Activated B cell treated with CpG ODN at 0.5 μM for 24 hours (primary cell): ENCODE results near the gene TMC3. TPM values are rescaled to one million over a fixed set of nuclear protein-coding genes. Genes with fewer than 3 reads are reported as not detected.
A peak's percentile ranks its signal among the peaks of the same experiment; 100 is the strongest.

Source experiments
- ATAC-seq: fragments of 200-7000 bp; cut with Tn5 transposase; one replicate; pipeline ENCODE4 v1.10.0; 2021; ENCODE audit warnings: low read depth, mild to moderate bottlenecking, moderate library complexity
- CTCF ChIA-PET: fragments of 350-600 bp; sonication (Branson Sonifier 250); formaldehyde crosslinking; loops from one replicate; lab custom pipeline; 2021; ENCODE audit warnings: antibody characterized with exemption; lab: Charles Lee
- POLR2A ChIA-PET: fragments of 350-600 bp; sonication (Branson Sonifier 250); formaldehyde crosslinking; loops from one replicate; lab custom pipeline; 2021; ENCODE audit warnings: antibody characterized with exemption; lab: Charles Lee
- DNase-seq: peaks from one replicate; pipeline ENCODE4 v3.0.0; 2022
- H3K27ac Mint-ChIP-seq: one replicate; pipeline ENCODE4 v1.8.0; 2020; ENCODE audit warnings: mixed read lengths
- H3K27me3 Mint-ChIP-seq: one replicate; pipeline ENCODE4 v1.8.0; 2021; ENCODE audit warnings: mixed read lengths
- H3K36me3 Mint-ChIP-seq: one replicate; pipeline ENCODE4 v1.8.0; 2021; ENCODE audit warnings: low read depth, mixed read lengths
- H3K4me1 Mint-ChIP-seq: one replicate; pipeline ENCODE4 v1.8.0; 2021; ENCODE audit warnings: mixed read lengths
- H3K4me3 Mint-ChIP-seq: one replicate; pipeline ENCODE4 v1.8.0; 2020; ENCODE audit warnings: mild to moderate bottlenecking, mixed read lengths
- H3K9me3 Mint-ChIP-seq: one replicate; pipeline ENCODE4 v1.8.0; 2020; ENCODE audit warnings: mixed read lengths
- intact Hi-C: fragments of 100-400 bp; cut with micrococcal nuclease; formaldehyde crosslinking; loops from one replicate; pipeline ENCODE4 v1.15.1; 2024
- total RNA-seq: library from RNA; stranded (reverse); gene quantifications from 2 replicates; pipeline ENCODE4 v1.2.3, GENCODE V29; 2022
- TF ChIP-seq, protein P1 (sequence below): fragments of 200-600 bp; IDR thresholded peaks from one replicate; pipeline ENCODE4 v1.8.0; 2022; ENCODE audit warnings: antibody characterized with exemption, mild to moderate bottlenecking

The TMC3 gene
- total RNA-seq, 1 donor from 2014 or later: not detected

GRCh38 chr15:81284256-81285031 lies 89.6 kb downstream of the TMC3 start:
- Mint-ChIP-seq H3K4me3 (peak overlapping the region; percentile 80), H3K27me3 (no peaks in the 10 kb centered on the region), H3K9me3 (peaks cover 3% of the 10 kb centered on the region), H3K27ac (peak overlapping the region; percentile 96), H3K36me3 (peaks cover 3% of the 10 kb centered on the region), H3K4me1 (peaks cover 55% of the 10 kb centered on the region)
- DNase-seq (no peak), ATAC-seq (no peak)
- CTCF ChIA-PET: interaction anchor here (1.2 to 2.2 kb wide), 5 partner anchors 10 to 27 kb away, joined by 3 to 12 read pairs (median 4); no protein-coding TSS in a partner anchor
- intact Hi-C loops: loop anchor here (5.0 kb wide), 1 partner anchor 763 kb away; the partner anchor contains the start of gene MEX3B
- POLR2A ChIA-PET: interaction anchor here (0.8 to 5.6 kb wide), 5 partner anchors 8 to 284 kb away, joined by 3 to 61 read pairs (median 7); partner anchors contain the start of genes STARD5 and TLNRD1
- TF ChIP-seq, protein P1, sequence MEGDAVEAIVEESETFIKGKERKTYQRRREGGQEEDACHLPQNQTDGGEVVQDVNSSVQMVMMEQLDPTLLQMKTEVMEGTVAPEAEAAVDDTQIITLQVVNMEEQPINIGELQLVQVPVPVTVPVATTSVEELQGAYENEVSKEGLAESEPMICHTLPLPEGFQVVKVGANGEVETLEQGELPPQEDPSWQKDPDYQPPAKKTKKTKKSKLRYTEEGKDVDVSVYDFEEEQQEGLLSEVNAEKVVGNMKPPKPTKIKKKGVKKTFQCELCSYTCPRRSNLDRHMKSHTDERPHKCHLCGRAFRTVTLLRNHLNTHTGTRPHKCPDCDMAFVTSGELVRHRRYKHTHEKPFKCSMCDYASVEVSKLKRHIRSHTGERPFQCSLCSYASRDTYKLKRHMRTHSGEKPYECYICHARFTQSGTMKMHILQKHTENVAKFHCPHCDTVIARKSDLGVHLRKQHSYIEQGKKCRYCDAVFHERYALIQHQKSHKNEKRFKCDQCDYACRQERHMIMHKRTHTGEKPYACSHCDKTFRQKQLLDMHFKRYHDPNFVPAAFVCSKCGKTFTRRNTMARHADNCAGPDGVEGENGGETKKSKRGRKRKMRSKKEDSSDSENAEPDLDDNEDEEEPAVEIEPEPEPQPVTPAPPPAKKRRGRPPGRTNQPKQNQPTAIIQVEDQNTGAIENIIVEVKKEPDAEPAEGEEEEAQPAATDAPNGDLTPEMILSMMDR: no peak

GRCh38 chr15:81282911-81283310 lies 91.1 kb downstream of the TMC3 start:
- no peak for ATAC-seq
- Mint-ChIP-seq H3K36me3 (peaks cover 3% of the 10 kb centered on the region), H3K27ac (no peak overlapping the region), H3K4me3 (no peak overlapping the region), H3K27me3 (no peaks in the 10 kb centered on the region), H3K9me3 (peaks cover 3% of the 10 kb centered on the region), H3K4me1 (peaks cover 40% of the 10 kb centered on the region)
- TF ChIP-seq, protein P1: no peak
- ChIA-PET CTCF (interaction anchor here (1.6 to 2.2 kb wide), 3 partner anchors 8 to 17 kb away, joined by 6 to 12 read pairs (median 8); no protein-coding TSS in a partner anchor), POLR2A (interaction anchor here (2.3 to 5.6 kb wide), 3 partner anchors 10 to 283 kb away, joined by 5 to 61 read pairs (median 14); partner anchors contain the start of gene TLNRD1)
- intact Hi-C loops: no loop called here
- no peak for DNase-seq

DNA sequence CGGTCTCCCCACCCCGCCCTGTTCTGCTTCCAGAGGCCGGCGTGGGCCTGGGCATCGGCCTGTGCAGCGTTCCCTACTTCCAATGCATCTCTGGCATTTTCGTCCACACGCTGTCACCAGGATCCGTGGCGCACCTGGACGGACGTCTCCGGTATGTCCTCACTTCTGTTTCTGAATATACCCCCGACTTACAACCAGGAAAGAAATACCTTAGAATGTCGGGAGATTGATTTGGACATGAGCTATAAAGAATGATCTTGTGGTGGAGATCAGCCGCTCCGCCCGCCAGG lies 91.5 kb downstream of the TMC3 start:
- Mint-ChIP-seq H3K27ac (no peak overlapping the region), H3K9me3 (peaks cover 5% of the 10 kb centered on the region), H3K4me3 (no peak overlapping the region), H3K36me3 (peaks cover 3% of the 10 kb centered on the region), H3K4me1 (peaks cover 36% of the 10 kb centered on the region), H3K27me3 (no peaks in the 10 kb centered on the region)
- TF ChIP-seq, protein P1: no peak
- DNase-seq (no peak), ATAC-seq (no peak)
- ChIA-PET POLR2A (interaction anchor here (5.6 kb wide), 1 partner anchor 10 kb away, joined by 61 read pairs; no protein-coding TSS in a partner anchor), CTCF (interaction anchor here (1.6 kb wide), 1 partner anchor 16 kb away, joined by 6 read pairs; no protein-coding TSS in a partner anchor)
- intact Hi-C loops: no loop called here

DNA sequence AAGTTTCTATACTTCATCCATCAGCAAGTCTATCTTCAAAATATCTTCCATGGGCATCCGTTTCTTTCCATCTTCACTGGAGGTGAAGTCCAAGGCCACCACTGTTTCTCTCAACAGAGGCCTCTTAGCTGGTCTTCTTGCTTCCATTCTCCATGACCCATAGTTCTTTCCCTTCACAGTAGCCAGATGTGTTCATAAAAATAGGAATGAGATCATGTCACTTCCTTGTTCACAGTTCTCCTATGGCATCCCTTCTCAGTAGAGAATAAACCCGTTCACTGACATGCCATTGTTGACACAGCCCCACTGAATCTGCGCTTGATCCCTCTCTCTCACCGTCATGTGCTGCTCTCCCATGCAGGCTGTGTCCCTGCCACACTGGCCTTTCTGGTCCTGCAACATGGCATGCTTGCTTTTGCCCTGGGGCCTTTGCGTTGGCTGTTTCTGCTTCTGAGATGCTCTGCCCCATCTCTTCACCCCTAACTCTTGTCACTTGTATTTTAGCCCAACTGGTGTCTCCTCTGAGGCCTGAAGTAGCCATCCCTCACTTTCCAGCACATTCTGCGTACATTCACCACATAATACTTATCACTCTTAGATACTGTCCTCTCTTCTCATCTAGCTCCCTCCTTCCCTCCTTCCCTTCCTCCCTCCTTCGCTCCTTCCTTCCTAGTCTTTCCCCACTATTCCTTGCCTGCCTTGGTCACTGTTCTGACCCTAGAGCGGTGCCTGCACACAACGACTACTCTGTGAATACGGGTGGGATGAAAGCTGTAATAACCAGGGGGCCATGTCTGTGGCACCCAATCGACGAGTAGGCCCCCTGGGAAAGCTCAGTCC lies 92.0 kb downstream of the TMC3 start:
- Mint-ChIP-seq H3K27me3 (no peaks in the 10 kb centered on the region), H3K9me3 (peaks cover 7% of the 10 kb centered on the region), H3K4me1 (peaks cover 30% of the 10 kb centered on the region), H3K36me3 (peaks cover 5% of the 10 kb centered on the region), H3K4me3 (no peak overlapping the region), H3K27ac (peak overlapping the region; percentile 4)
- ATAC-seq: no peak
- POLR2A ChIA-PET: interaction anchor here (1.1 to 5.6 kb wide), 2 partner anchors 11 to 20 kb away, joined by 3 to 61 read pairs; no protein-coding TSS in a partner anchor
- DNase-seq: no peak
- TF ChIP-seq, protein P1: no peak
- CTCF ChIA-PET: interaction anchor here (1.2 to 1.6 kb wide), 2 partner anchors 16 to 53 kb away, joined by 4 to 6 read pairs; no protein-coding TSS in a partner anchor
- intact Hi-C loops: no loop called here
